ENCODE data around the gene BOLL.

DNA sequence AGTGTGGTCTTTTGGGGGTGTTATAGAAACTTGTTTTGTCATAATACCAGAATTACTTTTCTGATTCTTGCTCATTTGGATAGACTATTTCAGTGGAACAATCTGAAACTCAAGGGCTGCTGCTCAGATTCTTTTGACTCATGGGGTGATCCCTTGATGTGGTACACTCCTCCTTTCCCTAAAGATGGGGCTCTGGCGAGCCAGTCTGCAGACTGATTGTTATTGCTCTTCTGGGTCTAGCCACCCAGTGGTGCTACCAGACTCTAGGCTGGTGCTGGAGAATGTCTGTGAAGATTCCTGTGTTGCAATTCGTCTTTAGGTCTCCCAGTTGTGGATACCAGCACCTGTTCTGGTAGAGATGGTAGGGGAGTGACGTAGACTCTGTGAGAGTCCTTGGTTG, 84.2 kb downstream of the BOLL start:
- TF ChIP-seq CTCF (IDR thresholded peaks at IDR 0.05) (no peak), POLR2A (IDR thresholded peaks at IDR 0.05) (no peak)
